ENCODE measurements around the gene CSNK1G1.

DNA sequence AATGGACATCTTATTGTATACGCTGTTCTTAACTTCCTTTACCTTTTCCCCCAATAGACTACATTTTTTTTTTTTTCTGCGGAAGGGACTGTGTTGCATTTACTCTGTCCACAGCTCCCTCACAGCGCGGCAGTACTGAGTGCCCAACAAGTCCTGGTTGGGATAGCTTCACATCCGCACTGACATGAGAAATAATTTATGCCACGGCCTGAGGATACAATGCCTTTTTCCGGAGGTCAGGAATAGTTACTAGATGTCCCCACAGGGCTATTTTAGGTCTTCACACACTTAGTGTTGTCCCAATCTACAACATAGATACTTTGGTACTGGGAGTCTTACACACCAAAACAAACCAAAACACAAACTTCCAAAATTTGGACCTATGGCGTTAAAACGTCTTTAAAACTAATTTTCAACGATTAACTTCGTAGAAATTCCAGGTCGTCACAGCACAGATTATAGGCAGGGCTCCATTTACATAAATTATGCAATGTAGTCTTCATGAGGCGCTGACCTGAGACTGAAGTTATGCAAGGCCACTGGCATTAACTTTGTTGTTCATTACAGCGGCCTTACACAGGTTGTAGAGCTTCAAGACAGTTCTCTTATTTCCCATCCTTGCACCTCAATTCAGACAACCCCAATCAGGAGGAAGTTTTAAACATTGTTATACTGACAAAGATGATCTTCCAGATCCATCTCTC lies 192.2 kb downstream of the CSNK1G1 start:
- TF ChIP-seq POLR2A (IDR thresholded peaks at IDR 0.05; ENCODE audit: low read length): no peak
- no peak for TF ChIP-seq GATA1 (IDR thresholded peaks at IDR 0.05; ENCODE audit: low read depth, low read length)
